HepG2 (cell line): ENCODE measurements around the gene SLFNL1. TPM values are rescaled to one million over a fixed set of nuclear protein-coding genes. Genes with fewer than 3 reads are reported as not detected.

Source experiments
- DR1 ChIP-seq: sonication (generic); formaldehyde crosslinking; IDR thresholded peaks from 2 replicates; pipeline ENCODE4 v1.8.0; 2021; ENCODE audit warnings: mild to moderate bottlenecking, missing genetic modification reagents, inconsistent platforms
- IKZF5 ChIP-seq: IDR thresholded peaks from 2 replicates; pipeline ENCODE4 v1.6.1; 2018; ENCODE audit warnings: missing genetic modification reagents, mild to moderate bottlenecking, missing compliant biosample characterization
- ISL2 ChIP-seq: sonication (generic); formaldehyde crosslinking; IDR thresholded peaks from 2 replicates; pipeline ENCODE4 v1.5.0; 2020; ENCODE audit warnings: missing genetic modification reagents
- JUND ChIP-seq: sonication (generic); formaldehyde crosslinking; IDR thresholded peaks from 2 replicates; pipeline ENCODE4 v1.8.0; 2022; ENCODE audit warnings: mild to moderate bottlenecking, missing genetic modification reagents
- MEF2D ChIP-seq: sonication (generic); formaldehyde crosslinking; IDR thresholded peaks from 2 replicates; pipeline ENCODE4 v1.5.1; 2020; ENCODE audit warnings: mild to moderate bottlenecking, missing genetic modification reagents
- RFXAP ChIP-seq: sonication (generic); formaldehyde crosslinking; IDR thresholded peaks from 2 replicates; pipeline ENCODE4 v1.4.0; 2020; ENCODE audit warnings: missing genetic modification reagents, borderline replicate concordance
- SIX1 ChIP-seq: sonication (generic); formaldehyde crosslinking; IDR thresholded peaks from 2 replicates; pipeline ENCODE4 v1.4.0; 2020; ENCODE audit warnings: missing genetic modification reagents, borderline replicate concordance
- SRSF4 ChIP-seq: fragments of 200-400 bp; formaldehyde crosslinking; IDR thresholded peaks from one replicate; pipeline ENCODE4 v1.6.1; 2018; ENCODE audit warnings: mild to moderate bottlenecking, low read depth, low read length, moderate library complexity; ENCODE audit not compliant: poor library complexity, severe bottlenecking
- TAF1 ChIP-seq: sonication (generic); formaldehyde crosslinking; IDR thresholded peaks from 2 replicates; pipeline ENCODE4 v1.4.0; 2020; ENCODE audit warnings: missing genetic modification reagents
- THAP9 ChIP-seq: sonication (generic); formaldehyde crosslinking; IDR thresholded peaks from 2 replicates; pipeline ENCODE4; 2020; ENCODE audit warnings: missing genetic modification reagents, mild to moderate bottlenecking, borderline replicate concordance
- ZNF432 ChIP-seq: sonication (generic); formaldehyde crosslinking; IDR thresholded peaks from 2 replicates; pipeline ENCODE4 v1.5.0; 2020; ENCODE audit warnings: missing genetic modification reagents, mild to moderate bottlenecking, borderline replicate concordance
- ZNF546 ChIP-seq: sonication (generic); formaldehyde crosslinking; conservative IDR thresholded peaks from 2 replicates; pipeline ENCODE4 v1.8.1; 2023; ENCODE audit warnings: mild to moderate bottlenecking, missing genetic modification reagents
- ZNF777 ChIP-seq: sonication (generic); formaldehyde crosslinking; IDR thresholded peaks from 2 replicates; pipeline ENCODE4 v1.4.0; 2020; ENCODE audit warnings: missing genetic modification reagents
- ZNF788 ChIP-seq: sonication (generic); formaldehyde crosslinking; IDR thresholded peaks from 2 replicates; pipeline ENCODE4 v1.5.0; 2020; ENCODE audit warnings: mild to moderate bottlenecking, missing genetic modification reagents, borderline replicate concordance
- polyA plus RNA-seq, 8 experiments: library from polyadenylated mRNA; depleted of rRNA in 3 of 8; stranded (reverse) in 7 of 8; unstranded in 1 of 8; fragments of >200 nt; fragmentation: Illumina TruSeq in 4 of 8; extraction: Trizol in 4 of 8; gene quantifications; 2 replicates each; pipeline versions ENCODE4 v1.2.1 to v1.2.3, GENCODE V29; 2011 to 2016; ENCODE audit warnings: low read depth in 4 of 8, missing spikeins in 1 of 8, mixed read lengths in 1 of 8; ENCODE audit not compliant: insufficient read depth in 1 of 8
- total RNA-seq, 5 experiments: library from RNA; depleted of rRNA; stranded (reverse); fragments of >200 nt; fragmentation: Illumina TruSeq; extraction: Trizol; gene quantifications; 2 replicates each; pipeline ENCODE4 v1.2.3, GENCODE V29; 2016; ENCODE audit warnings: low read depth in 1 of 5
- TF ChIP-seq, protein P1 (sequence below): sonication (generic); formaldehyde crosslinking; IDR thresholded peaks from 2 replicates; pipeline ENCODE4 v1.5.1; 2020; ENCODE audit warnings: missing genetic modification reagents, mild to moderate bottlenecking, borderline replicate concordance
- TF ChIP-seq, protein P2 (sequence below): sonication (generic); formaldehyde crosslinking; IDR thresholded peaks from 2 replicates; pipeline ENCODE4 v1.4.0; 2020; ENCODE audit warnings: mild to moderate bottlenecking, missing genetic modification reagents

Gene SLFNL1
- total and polyA plus RNA-seq, 2 of the 13 experiments (the other 11 are each of a cell fraction or from before 2014, with no cell fraction given) = 0.07 to 0.20 TPM

GRCh38 chr1:40979241-40980067, 42.1 kb downstream of the SLFNL1 start, which contains the start of gene CTPS1 (continued):
- TF ChIP-seq IKZF5 = 0 out of 2 replicates have a peak, but pooled peaks have one; percentile 18
- no peak for TF ChIP-seq MEF2D (CRISPR knock-in tag)
- TF ChIP-seq JUND (CRISPR knock-in tag) = no peak
- TF ChIP-seq SRSF4 = no peak
- TF ChIP-seq SIX1 (CRISPR knock-in tag) = no peak
- TF ChIP-seq RFXAP (CRISPR knock-in tag) = no peak
- TF ChIP-seq ISL2 (CRISPR knock-in tag) = peak; percentile 39; the same call in 1 of the 2 replicates
- TF ChIP-seq ZNF777 (CRISPR knock-in tag) = peak; percentile 37; the same call in 1 of the 2 replicates
- 0 out of 2 replicates have a peak, but pooled peaks have one; percentile 79 for TF ChIP-seq ZNF788 (CRISPR knock-in tag)
- peak; percentile 86 for TF ChIP-seq TAF1 (CRISPR knock-in tag)
- TF ChIP-seq ZNF546 (CRISPR knock-in tag) = no peak
- TF ChIP-seq, protein P1, sequence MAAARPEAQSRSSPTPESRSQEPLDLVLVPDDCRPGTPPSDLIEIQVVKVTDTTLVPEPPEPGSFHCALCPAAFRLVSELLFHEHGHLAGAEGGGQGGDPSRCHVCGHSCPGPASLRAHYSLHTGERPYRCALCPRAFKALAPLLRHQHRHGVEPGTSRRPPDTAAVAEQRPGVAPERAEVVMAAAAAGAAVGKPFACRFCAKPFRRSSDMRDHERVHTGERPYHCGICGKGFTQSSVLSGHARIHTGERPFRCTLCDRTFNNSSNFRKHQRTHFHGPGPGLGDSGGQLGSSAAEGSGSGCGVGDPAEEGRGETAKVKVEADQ = no peak
- 0 out of 2 replicates have a peak, but pooled peaks have one; percentile 56 for TF ChIP-seq THAP9 (CRISPR knock-in tag)
- no peak for TF ChIP-seq ZNF432 (CRISPR knock-in tag)
- TF ChIP-seq, protein P2, sequence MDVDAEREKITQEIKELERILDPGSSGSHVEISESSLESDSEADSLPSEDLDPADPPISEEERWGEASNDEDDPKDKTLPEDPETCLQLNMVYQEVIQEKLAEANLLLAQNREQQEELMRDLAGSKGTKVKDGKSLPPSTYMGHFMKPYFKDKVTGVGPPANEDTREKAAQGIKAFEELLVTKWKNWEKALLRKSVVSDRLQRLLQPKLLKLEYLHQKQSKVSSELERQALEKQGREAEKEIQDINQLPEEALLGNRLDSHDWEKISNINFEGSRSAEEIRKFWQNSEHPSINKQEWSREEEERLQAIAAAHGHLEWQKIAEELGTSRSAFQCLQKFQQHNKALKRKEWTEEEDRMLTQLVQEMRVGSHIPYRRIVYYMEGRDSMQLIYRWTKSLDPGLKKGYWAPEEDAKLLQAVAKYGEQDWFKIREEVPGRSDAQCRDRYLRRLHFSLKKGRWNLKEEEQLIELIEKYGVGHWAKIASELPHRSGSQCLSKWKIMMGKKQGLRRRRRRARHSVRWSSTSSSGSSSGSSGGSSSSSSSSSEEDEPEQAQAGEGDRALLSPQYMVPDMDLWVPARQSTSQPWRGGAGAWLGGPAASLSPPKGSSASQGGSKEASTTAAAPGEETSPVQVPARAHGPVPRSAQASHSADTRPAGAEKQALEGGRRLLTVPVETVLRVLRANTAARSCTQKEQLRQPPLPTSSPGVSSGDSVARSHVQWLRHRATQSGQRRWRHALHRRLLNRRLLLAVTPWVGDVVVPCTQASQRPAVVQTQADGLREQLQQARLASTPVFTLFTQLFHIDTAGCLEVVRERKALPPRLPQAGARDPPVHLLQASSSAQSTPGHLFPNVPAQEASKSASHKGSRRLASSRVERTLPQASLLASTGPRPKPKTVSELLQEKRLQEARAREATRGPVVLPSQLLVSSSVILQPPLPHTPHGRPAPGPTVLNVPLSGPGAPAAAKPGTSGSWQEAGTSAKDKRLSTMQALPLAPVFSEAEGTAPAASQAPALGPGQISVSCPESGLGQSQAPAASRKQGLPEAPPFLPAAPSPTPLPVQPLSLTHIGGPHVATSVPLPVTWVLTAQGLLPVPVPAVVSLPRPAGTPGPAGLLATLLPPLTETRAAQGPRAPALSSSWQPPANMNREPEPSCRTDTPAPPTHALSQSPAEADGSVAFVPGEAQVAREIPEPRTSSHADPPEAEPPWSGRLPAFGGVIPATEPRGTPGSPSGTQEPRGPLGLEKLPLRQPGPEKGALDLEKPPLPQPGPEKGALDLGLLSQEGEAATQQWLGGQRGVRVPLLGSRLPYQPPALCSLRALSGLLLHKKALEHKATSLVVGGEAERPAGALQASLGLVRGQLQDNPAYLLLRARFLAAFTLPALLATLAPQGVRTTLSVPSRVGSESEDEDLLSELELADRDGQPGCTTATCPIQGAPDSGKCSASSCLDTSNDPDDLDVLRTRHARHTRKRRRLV (CRISPR knock-in tag) = no peak
- TF ChIP-seq DR1 (CRISPR knock-in tag) = no peak; the same call in 1 of the 2 replicates
